Left lung (tissue), 10 donors: ENCODE data around the gene C14orf132. TPM values are rescaled to one million over a fixed set of nuclear protein-coding genes. Genes with fewer than 3 reads are reported as not detected.

ENCODE experiments used
- ATAC-seq: fragments of 200-7000 bp; cut with Tn5 transposase; one replicate; pipeline ENCODE4 v1.9.1; 2020; ENCODE audit warnings: moderate library complexity
- DNase-seq, 4 donors: peaks; one replicate each; pipeline ENCODE4 v3.0.0-alpha.2; 2013 to 2020
- H3K27ac ChIP-seq, 2 donors: fragments of 200-600 bp; sonication (generic) in 1 of 2; one replicate each; pipeline versions ENCODE4 v1.5.0 to v1.8.0; 2020 to 2021
- H3K27me3 ChIP-seq, 2 donors: fragments of 200-600 bp; sonication (generic) in 1 of 2; one replicate each; pipeline versions ENCODE4 v1.5.0 to v1.8.0; 2020 to 2021
- H3K36me3 ChIP-seq, 2 donors: fragments of 200-600 bp; sonication (generic) in 1 of 2; one replicate each; pipeline versions ENCODE4 v1.5.0 to v1.8.0; 2020 to 2021
- H3K4me1 ChIP-seq, 2 donors: fragments of 200-600 bp; one replicate each; pipeline ENCODE4 v1.8.0; 2021
- H3K4me3 ChIP-seq, 2 donors: fragments of 200-600 bp; sonication (generic) in 1 of 2; one replicate each; pipeline versions ENCODE4 v1.5.0 to v1.8.0; 2020 to 2021; ENCODE audit warnings: mild to moderate bottlenecking in 1 of 2
- H3K9me3 ChIP-seq, 2 donors: fragments of 200-600 bp; sonication (generic) in 1 of 2; one replicate each; pipeline versions ENCODE4 v1.5.0 to v1.8.0; 2020 to 2021
- CTCF ChIP-seq, 2 donors: fragments of 200-600 bp; sonication (generic) in 1 of 2; IDR thresholded peaks; one replicate each; pipeline versions ENCODE4 v1.5.0 to v1.8.0; 2021; ENCODE audit warnings: antibody characterized with exemption in 2 of 2
- intact Hi-C, 2 donors: fragments of 100-400 bp; cut with DNase I; formaldehyde crosslinking; loops; one replicate each; pipeline versions ENCODE4 v1.11.2 to v1.14.2; 2022
- polyA plus RNA-seq, 6 donors: library from polyadenylated mRNA; unstranded; fragments of 120-200 nt; gene quantifications; one replicate each; pipeline ENCODE4 v1.2.1, GENCODE V29; 2013; ENCODE audit not compliant: insufficient read length in 6 of 6
- total RNA-seq, 2 donors: library from RNA; stranded (reverse); fragmentation: NEBNext Ultra II Directional; extraction: Animal tissue kit (Norgen Biotek cat#: 25700); gene quantifications; one replicate each; pipeline ENCODE4 v1.2.1, GENCODE V29; 2021
- donor health status: DM: no; HTN: yes; CAD: no.
- donor health status: DM: no; HTN: no; CAD: no.

The C14orf132 gene
- total and polyA plus RNA-seq, 8 donors: 23.2 to 87.8 (median 34.0) TPM

GRCh38 chr14:96098309-96098998, 59.3 kb downstream of the C14orf132 start:
- intact Hi-C loops: loop anchor here (5.0 to 10.0 kb wide), 3 partner anchors 74 to 176 kb away; no protein-coding TSS in a partner anchor
- no peaks in the 10 kb centered on the region for H3K27me3 ChIP-seq
- peak; percentile 48 to 58 for TF ChIP-seq CTCF (IDR thresholded peaks at IDR 0.05)
- peak in 2 of 4 donors; percentile 47 to 52 for DNase-seq
- no peaks in the 10 kb centered on the region for H3K36me3 ChIP-seq
- H3K4me1 ChIP-seq: peaks cover 0 to 9% of the 10 kb centered on the region in 2 donors
- peak; percentile 73 for ATAC-seq
- no peak overlapping the region for H3K4me3 ChIP-seq
- H3K9me3 ChIP-seq: no peaks in the 10 kb centered on the region
- no peak overlapping the region for H3K27ac ChIP-seq

DNA sequence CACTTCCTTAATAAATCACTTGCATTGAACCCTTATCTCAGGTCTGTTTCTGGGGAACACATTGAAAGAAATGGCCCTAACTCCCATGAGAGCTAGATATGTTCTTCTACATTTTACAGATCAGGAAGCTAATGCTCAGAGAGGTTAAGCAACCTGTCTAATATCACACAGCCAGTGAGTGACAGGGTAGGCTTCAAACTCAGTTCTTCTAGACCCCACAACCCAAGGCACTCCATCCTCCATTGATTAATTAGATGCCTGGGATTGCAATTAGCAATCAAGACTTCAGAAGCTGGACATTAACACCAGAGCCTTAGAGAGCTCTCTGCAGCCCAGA, 59.8 kb downstream of the C14orf132 start:
- Histone ChIP-seq H3K36me3 (no peaks in the 10 kb centered on the region), H3K4me1 (peaks cover 0 to 9% of the 10 kb centered on the region in 2 donors), H3K9me3 (no peaks in the 10 kb centered on the region), H3K4me3 (no peak overlapping the region), H3K27ac (no peak overlapping the region), H3K27me3 (no peaks in the 10 kb centered on the region)
- no peak for ATAC-seq
- DNase-seq: no peak
- no peak for TF ChIP-seq CTCF (IDR thresholded peaks at IDR 0.05)
- intact Hi-C loops: loop anchor here (5.0 to 10.0 kb wide), 3 partner anchors 74 to 176 kb away; no protein-coding TSS in a partner anchor

DNA sequence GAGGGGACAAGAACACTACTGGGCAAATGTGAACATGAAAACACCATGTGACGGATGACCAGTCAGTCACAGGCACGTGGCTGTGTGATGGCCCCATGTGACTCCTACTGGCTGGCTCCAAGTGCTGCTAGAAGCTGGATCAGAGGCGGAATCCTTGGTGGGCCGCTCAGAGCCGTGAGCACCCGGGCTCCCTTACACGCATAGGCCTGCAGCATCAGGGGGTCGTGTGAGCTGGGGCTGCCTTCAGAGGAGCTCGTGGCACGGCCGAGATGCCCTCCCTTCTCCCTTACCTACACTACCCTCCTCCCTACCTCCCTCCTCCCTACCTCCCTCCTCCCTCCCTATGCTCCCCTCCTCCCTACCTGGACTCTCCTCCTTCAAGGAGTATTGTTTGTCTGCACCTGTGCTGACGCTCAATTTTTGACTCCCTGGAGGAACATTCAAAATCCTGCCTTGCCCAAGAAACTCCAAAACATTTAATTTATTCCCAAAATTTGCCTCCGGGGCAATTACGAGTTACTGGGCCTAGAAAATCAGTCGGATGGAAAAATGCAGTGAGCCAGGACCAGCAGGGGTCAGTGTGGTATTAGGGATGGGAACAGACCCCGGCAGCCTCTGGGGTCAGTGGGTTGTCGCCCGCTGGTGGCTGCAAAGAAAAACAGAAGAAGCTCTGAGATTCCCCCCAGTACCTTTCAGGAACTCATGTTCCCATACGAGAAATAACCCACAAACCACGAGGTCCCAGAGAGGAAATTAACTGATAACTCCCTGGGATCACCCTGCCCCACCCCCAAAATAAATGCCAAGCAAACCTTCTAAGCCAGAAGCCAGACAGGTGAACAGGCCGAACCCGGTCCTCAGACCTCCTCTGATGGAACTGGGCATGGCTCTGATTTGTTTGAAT, 61.3 kb downstream of the C14orf132 start:
- ATAC-seq: peak; percentile 75

GRCh38 chr14:96102081-96102856, 63.1 kb downstream of the C14orf132 start:
- TF ChIP-seq CTCF (IDR thresholded peaks at IDR 0.05): no peak
- no peaks in the 10 kb centered on the region for H3K9me3 ChIP-seq
- DNase-seq (no peak), ATAC-seq (no peak)
- H3K36me3 ChIP-seq: no peaks in the 10 kb centered on the region
- no peak overlapping the region for H3K27ac ChIP-seq
- H3K27me3 ChIP-seq: no peaks in the 10 kb centered on the region
- intact Hi-C loops: loop anchor here in 1 of 2 donors (10.0 kb wide), 1 partner anchor 323 kb away; no protein-coding TSS in a partner anchor
- H3K4me1 ChIP-seq: peaks cover 0 to 4% of the 10 kb centered on the region in 2 donors
- no peak overlapping the region for H3K4me3 ChIP-seq

More for the DNA sequence above, 61.3 kb downstream of the C14orf132 start:
- DNase-seq: peak in 3 of 4 donors; percentile 62 to 89 (median 69)
- Histone ChIP-seq H3K27ac (no peak overlapping the region), H3K4me3 (no peak overlapping the region), H3K9me3 (no peaks in the 10 kb centered on the region), H3K36me3 (no peaks in the 10 kb centered on the region), H3K27me3 (no peaks in the 10 kb centered on the region), H3K4me1 (peaks cover 0 to 8% of the 10 kb centered on the region in 2 donors)
- TF ChIP-seq CTCF (IDR thresholded peaks at IDR 0.05): peak; percentile 47 to 80
- intact Hi-C loops: loop anchor here in 1 of 2 donors (2.0 to 10.0 kb wide), 2 partner anchors 172 to 324 kb away; no protein-coding TSS in a partner anchor
